Endothelial cell of umbilical vein (primary cell): ENCODE measurements around the gene ELANE. TPM values are rescaled to one million over a fixed set of nuclear protein-coding genes. Genes with fewer than 3 reads are reported as not detected.

Source experiments
- BruUV-seq: library from RNA; stranded (reverse); fragments of 400-500 nt; replicated peaks from 2 replicates; lab custom pipeline; 2021; lab: Mats Ljungman, UMichigan
- CTCF ChIA-PET: fragments of 300-600, 350-600 bp; sonication (Branson Sonifier 250); formaldehyde crosslinking; loops from one replicate; lab custom pipeline; 2021; ENCODE audit warnings: antibody characterized with exemption, inconsistent platforms; lab: Charles Lee
- POLR2A ChIA-PET: fragments of 300-600, 350-600 bp; sonication (Branson Sonifier 250); formaldehyde crosslinking; loops from one replicate; lab custom pipeline; 2021; ENCODE audit warnings: antibody characterized with exemption, inconsistent platforms; lab: Charles Lee
- DNase-seq: peaks from one replicate; pipeline ENCODE4 v3.0.0-alpha.2; 2011; ENCODE audit warnings: low read depth, low spot score
- FAIRE-seq: peaks from 2 replicates; lab custom pipeline; 2011; peaks lifted over from hg19 to GRCh38; lab: Jason Lieb, UNC
- H2AFZ ChIP-seq: 2 replicates; pipeline ENCODE4 v1.6.0; 2012; ENCODE audit warnings: low read depth, low read length, control low read depth, inconsistent platforms
- H3K27ac ChIP-seq: 2 replicates; pipeline ENCODE4 v1.5.1; 2011; ENCODE audit warnings: low read depth, mild to moderate bottlenecking, control low read depth, low read length, moderate library complexity; ENCODE audit not compliant: insufficient read depth
- H3K27me3 ChIP-seq, 2 experiments: 2 replicates each; pipeline versions ENCODE4 v1.6.0 to v1.6.1; 2011; ENCODE audit warnings: low read length in 2 of 2, mixed read lengths in 1 of 2; ENCODE audit not compliant: control insufficient read depth in 2 of 2, insufficient read depth in 2 of 2
- H3K36me3 ChIP-seq, 2 experiments: 2 replicates in 1 of 2; 3 replicates in 1 of 2; pipeline ENCODE4 v1.5.1; 2011; ENCODE audit warnings: low read length in 2 of 2, mild to moderate bottlenecking in 1 of 2, moderate library complexity in 1 of 2; ENCODE audit not compliant: control insufficient read depth in 2 of 2, insufficient read depth in 2 of 2; ENCODE audit errors: extremely low read depth in 1 of 2
- H3K4me1 ChIP-seq: 3 replicates; pipeline ENCODE4 v1.5.1; 2011; ENCODE audit warnings: mild to moderate bottlenecking, low read length; ENCODE audit not compliant: control insufficient read depth, insufficient read depth; ENCODE audit errors: extremely low read depth
- H3K4me2 ChIP-seq: 2 replicates; pipeline ENCODE4 v1.6.1; 2011; ENCODE audit warnings: low read length, control low read depth, mixed read lengths; ENCODE audit not compliant: insufficient read depth
- H3K4me3 ChIP-seq, 3 experiments: fragments of 200-600 bp in 1 of 3; sonication (generic), shearing (Covaris generic) in 1 of 3; replicated peaks in 1 of 3; 2 replicates each; pipeline ENCODE4 v1.5.1; 2011 to 2016; ENCODE audit warnings: control low read depth in 3 of 3, low read length in 3 of 3, mild to moderate bottlenecking in 2 of 3, inconsistent platforms in 1 of 3, low read depth in 1 of 3, moderate library complexity in 1 of 3; ENCODE audit not compliant: insufficient read depth in 1 of 3
- H3K79me2 ChIP-seq: 2 replicates; pipeline ENCODE4 v1.6.0; 2012; ENCODE audit warnings: low read length, inconsistent platforms; ENCODE audit not compliant: control insufficient read depth, insufficient read depth
- H3K9ac ChIP-seq: replicated peaks from 2 replicates; pipeline ENCODE3; 2011; ENCODE audit warnings: low read length, control low read depth; ENCODE audit not compliant: insufficient read depth; ENCODE audit errors: extremely low read depth
- H3K9me1 ChIP-seq: replicated peaks from 3 replicates; pipeline ENCODE4 v1.6.0; 2011; ENCODE audit warnings: mild to moderate bottlenecking, low read length; ENCODE audit not compliant: control insufficient read depth, insufficient read depth; ENCODE audit errors: extremely low read depth
- H3K9me3 ChIP-seq: replicated peaks from 2 replicates; pipeline ENCODE4 v1.5.1; 2012; ENCODE audit warnings: low read length, inconsistent platforms; ENCODE audit not compliant: control insufficient read depth, insufficient read depth
- H4K20me1 ChIP-seq: replicated peaks from 2 replicates; pipeline ENCODE3; 2011; ENCODE audit warnings: mild to moderate bottlenecking, low read length; ENCODE audit not compliant: control insufficient read depth, insufficient read depth; ENCODE audit errors: extremely low read depth
- CTCF ChIP-seq, 2 donors: IDR thresholded peaks; 1 replicate in 1 of 2; 2 replicates in 1 of 2; pipeline ENCODE4 v1.5.1; 2011; ENCODE audit warnings: low read length in 2 of 2, mild to moderate bottlenecking in 2 of 2, moderate library complexity in 2 of 2, control low read depth in 1 of 2, inconsistent platforms in 1 of 2, low read depth in 1 of 2; ENCODE audit not compliant: insufficient read depth in 1 of 2; ENCODE audit errors: extremely low read depth in 1 of 2
- EZH2 ChIP-seq: IDR thresholded peaks from 2 replicates; pipeline ENCODE4 v1.6.1; 2012; ENCODE audit warnings: borderline replicate concordance, low read depth, mild to moderate bottlenecking, moderate library complexity, low read length, inconsistent platforms; ENCODE audit not compliant: severe bottlenecking
- FOS ChIP-seq: IDR thresholded peaks from 2 replicates; pipeline ENCODE4 v1.6.1; 2011; ENCODE audit warnings: mild to moderate bottlenecking, low read length, moderate library complexity, borderline replicate concordance; ENCODE audit not compliant: insufficient read depth
- GATA2 ChIP-seq: IDR thresholded peaks from 2 replicates; pipeline ENCODE4 v1.7.0; 2011; ENCODE audit warnings: low read depth, mild to moderate bottlenecking, moderate library complexity, mixed read lengths, low read length; ENCODE audit not compliant: insufficient read length, insufficient read depth
- JUN ChIP-seq: IDR thresholded peaks from 2 replicates; pipeline ENCODE4 v1.6.1; 2011; ENCODE audit warnings: borderline replicate concordance, low read depth; ENCODE audit not compliant: insufficient read length, insufficient read depth
- MAX ChIP-seq: IDR thresholded peaks from 2 replicates; pipeline ENCODE4 v1.6.1; 2011; ENCODE audit not compliant: insufficient read depth, insufficient read length
- MYC ChIP-seq: IDR thresholded peaks from one replicate; pipeline ENCODE4 v1.6.1; 2011; ENCODE audit warnings: mild to moderate bottlenecking, low read depth, low read length
- POLR2A ChIP-seq: IDR thresholded peaks from 2 replicates; pipeline ENCODE4 v1.6.1; 2012; ENCODE audit warnings: low read depth, mild to moderate bottlenecking, control low read depth, low read length
- POLR2AphosphoS5 ChIP-seq: IDR thresholded peaks from 2 replicates; pipeline ENCODE4 v1.6.1; 2012; ENCODE audit warnings: low read depth, mild to moderate bottlenecking, control low read depth, low read length, moderate library complexity; ENCODE audit not compliant: insufficient read depth
- dilution Hi-C: fragments of 300-500 bp; cut with MboI; formaldehyde crosslinking; loops from one replicate; pipeline ENCODE4 v1.15.0; 2019; ENCODE audit warnings: low sequenced_read_pairs; ENCODE audit not compliant: extremely low pct_ligation_motif_present
- intact Hi-C: fragments of 100-400 bp; cut with micrococcal nuclease; formaldehyde crosslinking; loops from one replicate; pipeline ENCODE4 v1.10.0; 2022
- polyA plus RNA-seq, 4 experiments: library from polyadenylated mRNA; depleted of rRNA in 3 of 4; stranded (reverse) in 3 of 4; unstranded in 1 of 4; fragments of >200 nt; gene quantifications; 2 replicates each; pipeline versions ENCODE4 v1.2.1 to v1.2.3, GENCODE V29; 2011 to 2012; ENCODE audit warnings: missing spikeins in 1 of 4
- total RNA-seq: library from RNA; stranded (reverse); gene quantifications from 2 replicates; pipeline ENCODE4 v1.2.3, GENCODE V29; 2021

Gene ELANE
- total and polyA plus RNA-seq, 2 donors (not counting 3 experiments of a cell fraction or from before 2014, with no cell fraction given) = not detected

GRCh38 chr19:870963-871401 is 18.9 kb downstream of the ELANE start:
- H2AFZ ChIP-seq = no peak overlapping the region
- H3K4me1 ChIP-seq = peaks cover 9% of the 10 kb centered on the region
- TF ChIP-seq JUN (no peak), MAX (no peak), MYC (no peak), GATA2 (no peak), CTCF (IDR thresholded peaks at IDR 0.05; ENCODE audit: extremely low read depth in 1 of 2, insufficient read depth in 1 of 2, low read depth in 1 of 2, low read length in 2 of 2) (no peak), EZH2 (no peak), POLR2AphosphoS5 (no peak), POLR2A (no peak), FOS (no peak)
- H3K27ac ChIP-seq = no peak overlapping the region
- no peak for FAIRE-seq
- H3K79me2 ChIP-seq = no peaks in the 10 kb centered on the region
- POLR2A ChIA-PET = no interaction called here
- intact Hi-C loops = loop anchor here (1.0 kb wide), 1 partner anchor 38 kb away; no protein-coding TSS in a partner anchor
- H3K9me1 ChIP-seq = no peaks in the 10 kb centered on the region
- no peak for DNase-seq
- CTCF ChIA-PET = no interaction called here
- no peak overlapping the region for H3K9ac ChIP-seq
- H3K4me2 ChIP-seq = no peak overlapping the region
- no peaks in the 10 kb centered on the region for H3K9me3 ChIP-seq
- no peaks in the 10 kb centered on the region for H4K20me1 ChIP-seq
- no TSS peak for BruUV-seq
- dilution Hi-C loops = no loop called here
- peaks cover 0 to 16% of the 10 kb centered on the region in 2 experiments for H3K36me3 ChIP-seq
- no peak overlapping the region for H3K4me3 ChIP-seq
- no peaks in the 10 kb centered on the region for H3K27me3 ChIP-seq
